H1 (cell line): ENCODE data around the gene PYCARD. TPM values are rescaled to one million over a fixed set of nuclear protein-coding genes. Genes with fewer than 3 reads are reported as not detected.

Source experiments
- CTCF ChIA-PET: fragments of 300-600 bp; sonication (Branson Sonifier 250); formaldehyde crosslinking; loops from one replicate; lab custom pipeline; 2021; ENCODE audit not compliant: partially characterized antibody; lab: Charles Lee
- POLR2A ChIA-PET: fragments of 300-600 bp; sonication (Branson Sonifier 250); formaldehyde crosslinking; loops from one replicate; lab custom pipeline; 2021; ENCODE audit warnings: inconsistent platforms; ENCODE audit not compliant: partially characterized antibody; lab: Charles Lee
- DNase-seq, 2 experiments: peaks; one replicate each; pipeline versions ENCODE4 v3.0.0 to v3.0.0-alpha.2; 2010 to 2022; ENCODE audit warnings: low spot score in 2 of 2, low read depth in 1 of 2, mixed read lengths in 1 of 2
- FAIRE-seq: peaks from 2 replicates; lab custom pipeline; 2011; peaks lifted over from hg19 to GRCh38; lab: Jason Lieb, UNC
- H2AFZ ChIP-seq: 2 replicates; pipeline ENCODE4 v1.8.1; 2012; ENCODE audit warnings: low read length, inconsistent platforms
- H2AK5ac ChIP-seq: 2 replicates; pipeline ENCODE4 v1.6.1; 2013; ENCODE audit warnings: low read depth, low read length
- H2BK120ac ChIP-seq: replicated peaks from 2 replicates; pipeline ENCODE3; 2013; ENCODE audit warnings: low read depth, low read length, inconsistent platforms
- H2BK12ac ChIP-seq: 2 replicates; pipeline ENCODE4 v1.6.1; 2013; ENCODE audit warnings: low read depth, low read length
- H2BK15ac ChIP-seq: 2 replicates; pipeline ENCODE4 v1.6.1; 2013; ENCODE audit warnings: low read length
- H2BK20ac ChIP-seq: 2 replicates; pipeline ENCODE4 v1.6.1; 2013; ENCODE audit warnings: low read length
- H2BK5ac ChIP-seq: 2 replicates; pipeline ENCODE4 v1.6.1; 2013; ENCODE audit warnings: low read depth, low read length
- H3K14ac ChIP-seq: 2 replicates; pipeline ENCODE4 v1.6.1; 2013; ENCODE audit warnings: inconsistent platforms; ENCODE audit not compliant: insufficient read length
- H3K18ac ChIP-seq: 2 replicates; pipeline ENCODE4 v1.6.1; 2013; ENCODE audit warnings: low read length; ENCODE audit errors: extremely low read depth
- H3K23ac ChIP-seq: 2 replicates; pipeline ENCODE4 v1.6.1; 2013; ENCODE audit warnings: inconsistent platforms; ENCODE audit not compliant: insufficient read length
- H3K23me2 ChIP-seq: 2 replicates; pipeline ENCODE4 v1.6.1; 2013; ENCODE audit warnings: low read depth, low read length
- H3K27ac ChIP-seq: 2 replicates; pipeline ENCODE4 v1.6.1; 2011; ENCODE audit warnings: low read depth, low read length, inconsistent platforms
- H3K27me3 ChIP-seq, 4 experiments: replicated peaks in 1 of 4; 1 replicate in 1 of 4; 2 replicates in 3 of 4; pipeline versions ENCODE4 v1.6.1 to v1.8.1; 2011 to 2013; ENCODE audit warnings: low read length in 3 of 4, mild to moderate bottlenecking in 3 of 4, inconsistent platforms in 2 of 4, mixed read lengths in 2 of 4, moderate library complexity in 1 of 4; ENCODE audit not compliant: control insufficient read depth in 3 of 4, insufficient read depth in 3 of 4; ENCODE audit errors: extremely low read depth in 1 of 4
- H3K36me3 ChIP-seq, 4 experiments: 2 replicates each; pipeline versions ENCODE4 v1.6.1 to v1.8.1; 2011 to 2013; ENCODE audit warnings: mild to moderate bottlenecking in 4 of 4, low read length in 3 of 4, moderate library complexity in 2 of 4, control low read depth in 1 of 4, inconsistent platforms in 1 of 4; ENCODE audit not compliant: insufficient read depth in 4 of 4, control insufficient read depth in 2 of 4
- H3K4ac ChIP-seq: replicated peaks from 2 replicates; pipeline ENCODE3; 2013; ENCODE audit warnings: low read length, low read depth, mixed read lengths, inconsistent platforms; ENCODE audit not compliant: insufficient read length
- H3K4me1 ChIP-seq, 4 experiments: replicated peaks in 1 of 4; 1 replicate in 1 of 4; 2 replicates in 3 of 4; pipeline versions ENCODE4 v1.6.1 to v1.8.1; 2011 to 2013; ENCODE audit warnings: low read length in 3 of 4, inconsistent platforms in 2 of 4, mixed read lengths in 1 of 4; ENCODE audit not compliant: insufficient read depth in 4 of 4, control insufficient read depth in 3 of 4
- H3K4me2 ChIP-seq, 2 experiments: 2 replicates each; pipeline versions ENCODE4 v1.6.1 to v1.8.1; 2011 to 2013; ENCODE audit warnings: low read depth in 2 of 2, low read length in 2 of 2, control low read depth in 1 of 2, inconsistent platforms in 1 of 2, mild to moderate bottlenecking in 1 of 2; ENCODE audit not compliant: insufficient read depth in 1 of 2
- H3K4me3 ChIP-seq, 4 experiments: fragments of 200-600, 300-600 bp in 1 of 4; sonication (generic), shearing (Covaris generic), sonication (Bioruptor Twin) in 1 of 4; 2 replicates each; pipeline versions ENCODE4 v1.5.1 to v1.8.1; 2011 to 2016; ENCODE audit warnings: low read length in 4 of 4, low read depth in 3 of 4, control low read depth in 2 of 4, inconsistent platforms in 2 of 4, mild to moderate bottlenecking in 2 of 4, mixed read lengths in 1 of 4, moderate library complexity in 1 of 4; ENCODE audit not compliant: insufficient read depth in 2 of 4; ENCODE audit errors: extremely low read depth in 1 of 4
- H3K56ac ChIP-seq: replicated peaks from 2 replicates; pipeline ENCODE3; 2013; ENCODE audit warnings: low read depth, mild to moderate bottlenecking, mixed read lengths, low read length, inconsistent platforms; ENCODE audit not compliant: insufficient read length
- H3K79me1 ChIP-seq: 2 replicates; pipeline ENCODE4 v1.6.1; 2013; ENCODE audit warnings: low read depth, low read length, control low read depth
- H3K79me2 ChIP-seq, 2 experiments: 2 replicates each; pipeline versions ENCODE4 v1.6.1 to v1.8.1; 2012 to 2013; ENCODE audit warnings: low read length in 2 of 2, mild to moderate bottlenecking in 2 of 2, inconsistent platforms in 1 of 2; ENCODE audit not compliant: insufficient read depth in 2 of 2, control insufficient read depth in 1 of 2
- H3K9ac ChIP-seq, 4 experiments: replicated peaks in 1 of 4; 1 replicate in 1 of 4; 2 replicates in 3 of 4; pipeline versions ENCODE4 v1.6.1 to v1.8.1; 2011 to 2013; ENCODE audit warnings: low read depth in 3 of 4, low read length in 3 of 4, control low read depth in 2 of 4, mild to moderate bottlenecking in 2 of 4, moderate library complexity in 2 of 4, inconsistent platforms in 1 of 4; ENCODE audit errors: extremely low read depth in 1 of 4
- H3K9me3 ChIP-seq, 2 experiments: 2 replicates each; pipeline versions ENCODE4 v1.6.1 to v1.8.1; 2012 to 2013; ENCODE audit warnings: mild to moderate bottlenecking in 2 of 2, moderate library complexity in 2 of 2, control low read depth in 1 of 2, inconsistent platforms in 1 of 2, low read depth in 1 of 2, low read length in 1 of 2, mixed read lengths in 1 of 2; ENCODE audit not compliant: insufficient read depth in 2 of 2
- H4K20me1 ChIP-seq, 2 experiments: replicated peaks in 1 of 2; 2 replicates each; pipeline versions ENCODE3 to v1.8.1; 2011 to 2013; ENCODE audit warnings: inconsistent platforms in 2 of 2, low read length in 2 of 2, mild to moderate bottlenecking in 1 of 2; ENCODE audit not compliant: insufficient read depth in 2 of 2, control insufficient read depth in 1 of 2
- H4K5ac ChIP-seq: 2 replicates; pipeline ENCODE4 v1.6.1; 2013; ENCODE audit warnings: low read length, low read depth, mixed read lengths, inconsistent platforms; ENCODE audit not compliant: insufficient read length
- H4K8ac ChIP-seq: 2 replicates; pipeline ENCODE4 v1.8.0; 2013; ENCODE audit warnings: mild to moderate bottlenecking, moderate library complexity, low read length, inconsistent platforms; ENCODE audit not compliant: insufficient read depth; ENCODE audit errors: extremely low read depth
- H4K91ac ChIP-seq: replicated peaks from 2 replicates; pipeline ENCODE3; 2013; ENCODE audit warnings: low read length, mixed read lengths, inconsistent platforms; ENCODE audit not compliant: insufficient read length
- GABPA ChIP-seq: IDR thresholded peaks from 2 replicates; pipeline ENCODE4 v1.6.1; 2011; ENCODE audit warnings: mild to moderate bottlenecking, low read length, moderate library complexity, borderline replicate concordance; ENCODE audit not compliant: insufficient read depth
- NANOG ChIP-seq: IDR thresholded peaks from 2 replicates; pipeline ENCODE4 v1.6.1; 2011; ENCODE audit warnings: low read length, low read depth, mild to moderate bottlenecking, inconsistent platforms; ENCODE audit not compliant: insufficient read depth, poor library complexity, severe bottlenecking
- POLR2AphosphoS5 ChIP-seq: IDR thresholded peaks from 2 replicates; pipeline ENCODE4 v1.6.1; 2011; ENCODE audit warnings: low read depth, low read length
- SIRT6 ChIP-seq: IDR thresholded peaks from one replicate; pipeline ENCODE4 v1.7.1; 2012; ENCODE audit warnings: low read length, inconsistent platforms
- SP4 ChIP-seq: IDR thresholded peaks from 2 replicates; pipeline ENCODE4 v1.6.1; 2012; ENCODE audit warnings: low read length, inconsistent platforms
- TEAD4 ChIP-seq: IDR thresholded peaks from 2 replicates; pipeline ENCODE4 v1.6.1; 2012; ENCODE audit warnings: low read depth, low read length, inconsistent platforms, mixed read lengths
- WGBS, 2 experiments: shearing (Covaris generic) in 1 of 2; methylation state at CpG; one replicate each; pipeline versions ENCODE4 v1.1.6 to v1.1.7; 2013 to 2015; ENCODE audit warnings: low lambda C conversion rate in 2 of 2, mixed read lengths in 2 of 2, inconsistent platforms in 1 of 2, low coverage in 1 of 2, missing lambda C conversion rate in 1 of 2; ENCODE audit not compliant: insufficient replicate concordance in 2 of 2, insufficient coverage in 1 of 2, insufficient read length in 1 of 2; ENCODE audit errors: extremely low coverage in 1 of 2, missing lambda C conversion rate in 1 of 2; 5-methylcytosine and 5-hydroxymethylcytosine counted together
- polyA plus RNA-seq, 7 experiments: library from polyadenylated mRNA; depleted of rRNA in 3 of 7; stranded (reverse) in 5 of 7; unstranded in 2 of 7; fragments of >200 nt in 5 of 7; fragments of 200-250 nt in 2 of 7; gene quantifications; 1 replicate in 5 of 7; 2 replicates in 1 of 7; 4 replicates in 1 of 7; pipeline versions ENCODE4 v1.2.1 to v1.2.3, GENCODE V29; 2011 to 2013; ENCODE audit warnings: missing spikeins in 2 of 7, mixed read lengths in 2 of 7
- total RNA-seq: library from RNA; stranded (reverse); fragmentation: NEBNext Ultra II Directional; extraction: Animal tissue kit (Norgen Biotek cat#: 25700); gene quantifications from 2 replicates; pipeline ENCODE4 v1.2.1, GENCODE V29; 2021

The PYCARD gene
- total and polyA plus RNA-seq, 2 of the 8 experiments (the other 6 are each of a cell fraction or from before 2014, with no cell fraction given): 29.9 to 77.9 TPM

DNA sequence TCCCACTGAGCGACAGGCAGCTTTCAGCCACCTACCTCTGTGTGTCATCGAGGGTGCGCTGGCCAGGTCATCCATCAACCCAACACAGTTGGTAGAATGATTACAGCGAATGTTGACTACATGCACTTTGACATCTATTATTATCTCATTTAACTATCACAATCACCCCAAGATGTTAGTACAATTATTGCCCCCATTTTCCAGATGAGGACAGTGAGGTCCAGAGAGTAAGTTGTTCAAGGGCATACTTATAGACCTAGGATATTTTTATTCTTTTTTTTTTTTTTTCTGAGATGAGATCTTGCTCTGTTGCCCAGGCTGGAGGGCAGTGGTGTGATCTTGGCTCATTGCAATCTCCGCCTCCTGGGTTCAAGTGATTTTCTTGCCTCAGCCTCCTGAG lies 48.9 kb upstream of the PYCARD start:
- ChIA-PET CTCF (no interaction called here), POLR2A (no interaction called here)
- Histone ChIP-seq H3K4ac (no peak overlapping the region), H3K23ac (no peak overlapping the region), H3K56ac (no peak overlapping the region), H3K4me2 (no peak overlapping the region), H2BK12ac (peak overlapping the region; percentile 69; the same call in 1 of the 2 replicates), H3K23me2 (no peaks in the 10 kb centered on the region), H2BK120ac (no peak overlapping the region), H3K4me3 (no peak overlapping the region), H2BK15ac (0 out of 2 replicates have a peak overlapping the region, but pooled peaks have one; percentile 53), H3K79me1 (no peaks in the 10 kb centered on the region), H4K20me1 (no peaks in the 10 kb centered on the region), H3K79me2 (no peaks in the 10 kb centered on the region), H4K8ac (no peak overlapping the region), H3K18ac (no peak overlapping the region), H2BK5ac (0 out of 2 replicates have a peak overlapping the region, but pooled peaks have one; percentile 64), H4K91ac (peak overlapping the region; percentile 3), H3K4me1 (peaks cover 0 to 6% (median under 1%) of the 10 kb centered on the region in 4 experiments; a peak in 4 of 7 replicates), H3K27ac (no peak overlapping the region), H3K27me3 (peaks cover 0 to 3% (median 0%) of the 10 kb centered on the region in 4 experiments; a peak in 1 of 7 replicates), H2AK5ac (no peak overlapping the region), H3K36me3 (no peaks in the 10 kb centered on the region), H3K9ac (no peak overlapping the region), H3K9me3 (no peaks in the 10 kb centered on the region), H2BK20ac (no peak overlapping the region), H3K14ac (no peak overlapping the region), H2AFZ (no peak overlapping the region), H4K5ac (no peak overlapping the region)
- FAIRE-seq: no peak
- no peak for DNase-seq
- WGBS, 2 experiments: 92% methylated on average over 5 of the region's 5 CpGs; no CpG with 5 or more reads in 1 of the 2 experiments
- no peak for TF ChIP-seq NANOG
- TF ChIP-seq GABPA: no peak
- TF ChIP-seq SP4: no peak
- TF ChIP-seq SIRT6: no peak
- no peak for TF ChIP-seq POLR2AphosphoS5
- TF ChIP-seq TEAD4: no peak
